Peyer's patch (tissue), 4 donors: ENCODE data around the gene WNT6. TPM values are rescaled to one million over a fixed set of nuclear protein-coding genes. Genes with fewer than 3 reads are reported as not detected.
A peak's percentile ranks its signal among the peaks of the same experiment; 100 is the strongest.

Experiments used
- DNase-seq, 3 donors: peaks; one replicate each; pipeline ENCODE4 v3.0.0-alpha.2; 2017 to 2019
- H3K27ac ChIP-seq, 4 donors: fragments of 200-600 bp; sonication (generic); one replicate each; pipeline ENCODE4 v1.5.1; 2016 to 2019
- H3K27me3 ChIP-seq, 2 donors: fragments of 200-600 bp; sonication (generic); one replicate each; pipeline ENCODE4 v1.5.1; 2019
- H3K36me3 ChIP-seq, 3 donors: fragments of 200-600 bp; sonication (generic); one replicate each; pipeline ENCODE4 v1.5.1; 2016 to 2019
- H3K4me1 ChIP-seq, 4 donors: fragments of 200-600 bp; sonication (generic); one replicate each; pipeline ENCODE4 v1.5.1; 2016 to 2019
- H3K4me3 ChIP-seq, 4 donors: fragments of 200-600 bp; sonication (generic); 1 replicate in 3 of 4; 2 replicates in 1 of 4; pipeline ENCODE4 v1.5.1; 2016 to 2019; ENCODE audit warnings: mild to moderate bottlenecking in 1 of 4
- H3K9me3 ChIP-seq, 4 donors: fragments of 200-600 bp; sonication (generic); one replicate each; pipeline ENCODE4 v1.5.1; 2016 to 2019; ENCODE audit warnings: mild to moderate bottlenecking in 1 of 4
- POLR2A ChIP-seq, 2 donors: fragments of 450-650 bp; IDR thresholded peaks; one replicate each; pipeline ENCODE4 v1.5.1; 2017; ENCODE audit warnings: antibody characterized with exemption in 2 of 2, mild to moderate bottlenecking in 2 of 2, moderate library complexity in 2 of 2
- total RNA-seq, 4 donors: library from RNA; depleted of rRNA; stranded (reverse); fragments of >200 nt; gene quantifications; one replicate each; pipeline ENCODE4 v1.1.0, GENCODE V29; 2016
- TF ChIP-seq, protein P1 (sequence below), 6 experiments: fragments of 450-650 bp in 4 of 6; fragments of 200-600 bp in 2 of 6; sonication (generic) in 1 of 6; IDR thresholded peaks; one replicate each; pipeline ENCODE4 v1.5.1; 2017 to 2019; ENCODE audit warnings: antibody characterized with exemption in 6 of 6, mild to moderate bottlenecking in 3 of 6, moderate library complexity in 1 of 6

The WNT6 gene
- total RNA-seq, 4 donors from 2014 or later = not detected

- no peak for TF ChIP-seq POLR2A (IDR thresholded peaks at IDR 0.05)
- TF ChIP-seq, protein P1, sequence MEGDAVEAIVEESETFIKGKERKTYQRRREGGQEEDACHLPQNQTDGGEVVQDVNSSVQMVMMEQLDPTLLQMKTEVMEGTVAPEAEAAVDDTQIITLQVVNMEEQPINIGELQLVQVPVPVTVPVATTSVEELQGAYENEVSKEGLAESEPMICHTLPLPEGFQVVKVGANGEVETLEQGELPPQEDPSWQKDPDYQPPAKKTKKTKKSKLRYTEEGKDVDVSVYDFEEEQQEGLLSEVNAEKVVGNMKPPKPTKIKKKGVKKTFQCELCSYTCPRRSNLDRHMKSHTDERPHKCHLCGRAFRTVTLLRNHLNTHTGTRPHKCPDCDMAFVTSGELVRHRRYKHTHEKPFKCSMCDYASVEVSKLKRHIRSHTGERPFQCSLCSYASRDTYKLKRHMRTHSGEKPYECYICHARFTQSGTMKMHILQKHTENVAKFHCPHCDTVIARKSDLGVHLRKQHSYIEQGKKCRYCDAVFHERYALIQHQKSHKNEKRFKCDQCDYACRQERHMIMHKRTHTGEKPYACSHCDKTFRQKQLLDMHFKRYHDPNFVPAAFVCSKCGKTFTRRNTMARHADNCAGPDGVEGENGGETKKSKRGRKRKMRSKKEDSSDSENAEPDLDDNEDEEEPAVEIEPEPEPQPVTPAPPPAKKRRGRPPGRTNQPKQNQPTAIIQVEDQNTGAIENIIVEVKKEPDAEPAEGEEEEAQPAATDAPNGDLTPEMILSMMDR (IDR thresholded peaks at IDR 0.05) = no peak
- no peak overlapping the region for H3K27ac ChIP-seq
- H3K27me3 ChIP-seq = peaks cover 0 to 16% of the 10 kb centered on the region in 2 donors
- H3K4me1 ChIP-seq = peaks cover 0 to 7% (median 1%) of the 10 kb centered on the region in 4 donors
- DNase-seq = no peak
- no peak overlapping the region for H3K4me3 ChIP-seq
- no peaks in the 10 kb centered on the region for H3K9me3 ChIP-seq
- no peaks in the 10 kb centered on the region for H3K36me3 ChIP-seq
Measured at GRCh38 chr2:218865396-218865795, 5.8 kb downstream of the WNT6 start.

DNA sequence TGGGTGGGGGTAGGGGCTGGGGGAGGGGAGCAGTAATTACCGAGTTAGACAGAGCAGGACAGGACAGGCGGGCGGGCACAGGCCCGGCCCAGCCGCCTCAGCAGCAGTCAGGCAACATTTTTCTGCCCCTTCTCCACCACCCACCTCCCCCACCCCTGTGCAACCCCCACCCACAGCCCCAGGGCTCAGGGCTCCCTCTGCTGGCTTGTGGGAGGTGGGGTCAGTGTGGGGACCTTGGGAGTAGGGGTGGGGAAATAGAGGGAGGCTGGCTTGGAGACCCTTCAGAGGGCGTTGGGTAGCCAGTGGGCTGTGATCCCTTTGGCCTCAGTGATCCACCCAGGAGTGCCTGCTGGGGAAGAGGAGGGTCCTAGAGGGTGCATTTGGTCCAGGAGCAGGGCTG is 6.4 kb downstream of the WNT6 start:
- Histone ChIP-seq H3K4me3 (no peak overlapping the region), H3K9me3 (no peaks in the 10 kb centered on the region), H3K27ac (no peak overlapping the region), H3K4me1 (peaks cover 0 to 6% (median 3%) of the 10 kb centered on the region in 4 donors), H3K27me3 (peaks cover 0 to 13% of the 10 kb centered on the region in 2 donors), H3K36me3 (no peaks in the 10 kb centered on the region)
- no peak for DNase-seq
- TF ChIP-seq POLR2A (IDR thresholded peaks at IDR 0.05) = no peak
- TF ChIP-seq, protein P1 (IDR thresholded peaks at IDR 0.05) = no peak

- Histone ChIP-seq H3K27me3 (peaks cover 0 to 26% of the 10 kb centered on the region in 2 donors), H3K27ac (no peak overlapping the region), H3K4me3 (no peak overlapping the region), H3K36me3 (no peaks in the 10 kb centered on the region), H3K4me1 (peaks cover 0 to 17% (median 12%) of the 10 kb centered on the region in 4 donors), H3K9me3 (no peaks in the 10 kb centered on the region)
- no peak for DNase-seq
- TF ChIP-seq, protein P1 (IDR thresholded peaks at IDR 0.05) = no peak
- no peak for TF ChIP-seq POLR2A (IDR thresholded peaks at IDR 0.05)
Measured at GRCh38 chr2:218867900-218868299, 8.3 kb downstream of the WNT6 start.

- peaks cover 0 to 37% of the 10 kb centered on the region in 2 donors for H3K27me3 ChIP-seq
- no peak for TF ChIP-seq POLR2A (IDR thresholded peaks at IDR 0.05)
- TF ChIP-seq, protein P1 (IDR thresholded peaks at IDR 0.05) = no peak
- no peak for DNase-seq
Measured at GRCh38 chr2:218869064-218869463, 9.5 kb downstream of the WNT6 start.

GRCh38 chr2:218870984-218871344 is 11.4 kb downstream of the WNT6 start:
- Histone ChIP-seq H3K27me3 (peaks cover 0 to 39% of the 10 kb centered on the region in 2 donors), H3K36me3 (no peaks in the 10 kb centered on the region), H3K27ac (peak overlapping the region in 1 of 4 donors; percentile 49), H3K4me3 (peak overlapping the region; percentile 28 to 53 (median 34)), H3K4me1 (peaks cover 0 to 25% (median 16%) of the 10 kb centered on the region in 4 donors), H3K9me3 (no peaks in the 10 kb centered on the region)
- peak in 2 of 3 donors; percentile 36 to 57 for DNase-seq
- TF ChIP-seq, protein P1 (IDR thresholded peaks at IDR 0.05) = no peak

More at GRCh38 chr2:218869064-218869463, 9.5 kb downstream of the WNT6 start:
- no peak overlapping the region for H3K27ac ChIP-seq
- H3K4me1 ChIP-seq = peaks cover 0 to 25% (median 16%) of the 10 kb centered on the region in 4 donors
- no peaks in the 10 kb centered on the region for H3K9me3 ChIP-seq
- no peak overlapping the region for H3K4me3 ChIP-seq
- no peaks in the 10 kb centered on the region for H3K36me3 ChIP-seq
